ENCODE measurements around the gene INKA2.

The INKA2 gene

GRCh38 chr1:111716333-111716732, 22.9 kb downstream of the INKA2 start:
- TF ChIP-seq ZFX (IDR thresholded peaks at IDR 0.05) (no peak), CTCF (conservative IDR thresholded peaks at IDR 0.05) (no peak)
- H3K27ac ChIP-seq, result no peak overlapping the region

- H3K27ac ChIP-seq, result no peak overlapping the region
- no peak for TF ChIP-seq ZFX (IDR thresholded peaks at IDR 0.05)
- no peak for TF ChIP-seq CTCF (conservative IDR thresholded peaks at IDR 0.05)
These were observed 29.2 kb downstream of the INKA2 start for GRCh38 chr1:111709986-111710385.

- no peak for TF ChIP-seq ZFX (IDR thresholded peaks at IDR 0.05)
- no peak for TF ChIP-seq CTCF (conservative IDR thresholded peaks at IDR 0.05)
- H3K27ac ChIP-seq, result no peak overlapping the region
These were observed 31.3 kb downstream of the INKA2 start for GRCh38 chr1:111707906-111708305.

- H3K27ac ChIP-seq, result no peak overlapping the region
- TF ChIP-seq ZFX (IDR thresholded peaks at IDR 0.05) (no peak), CTCF (conservative IDR thresholded peaks at IDR 0.05) (no peak)
These were observed 32.3 kb downstream of the INKA2 start for GRCh38 chr1:111706921-111707320.

- TF ChIP-seq ZFX (IDR thresholded peaks at IDR 0.05), result no peak
- no peak for TF ChIP-seq CTCF (conservative IDR thresholded peaks at IDR 0.05)
- H3K27ac ChIP-seq, result no peak overlapping the region
These were observed 33.4 kb downstream of the INKA2 start for GRCh38 chr1:111705841-111706240.

GRCh38 chr1:111704776-111705175, 34.4 kb downstream of the INKA2 start:
- no peak overlapping the region for H3K27ac ChIP-seq
- no peak for TF ChIP-seq CTCF (conservative IDR thresholded peaks at IDR 0.05)
- TF ChIP-seq ZFX (IDR thresholded peaks at IDR 0.05), result no peak

GRCh38 chr1:111704240-111704639, 35.0 kb downstream of the INKA2 start:
- TF ChIP-seq ZFX (IDR thresholded peaks at IDR 0.05) (no peak), CTCF (conservative IDR thresholded peaks at IDR 0.05) (no peak)
- H3K27ac ChIP-seq, result no peak overlapping the region
